Nephron progenitor cell (in vitro differentiated cells): ENCODE data around the gene ATP5F1B.

Experiments used
- DNase-seq: peaks from one replicate; pipeline ENCODE4 v3.0.0; 2021
- H3K27ac Mint-ChIP-seq: 2 replicates; pipeline ENCODE4 v1.8.0; 2021; ENCODE audit warnings: mild to moderate bottlenecking, moderate library complexity, mixed read lengths
- H3K27me3 Mint-ChIP-seq: 2 replicates; pipeline ENCODE4 v1.8.0; 2021; ENCODE audit warnings: mild to moderate bottlenecking, low read depth, mixed read lengths; ENCODE audit not compliant: poor library complexity
- H3K36me3 Mint-ChIP-seq: 2 replicates; pipeline ENCODE4 v1.8.0; 2021; ENCODE audit warnings: low read depth, mixed read lengths
- H3K4me1 Mint-ChIP-seq: 2 replicates; pipeline ENCODE4 v1.8.0; 2021; ENCODE audit warnings: mixed read lengths
- H3K4me3 Mint-ChIP-seq: 2 replicates; pipeline ENCODE4 v1.8.0; 2021; ENCODE audit warnings: mild to moderate bottlenecking, moderate library complexity, mixed read lengths
- H3K9me3 Mint-ChIP-seq: 2 replicates; pipeline ENCODE4 v1.8.0; 2021; ENCODE audit warnings: mild to moderate bottlenecking, moderate library complexity, mixed read lengths
- TF ChIP-seq, protein P1 (sequence below): fragments of 200-600 bp; sonication (generic); IDR thresholded peaks from 2 replicates; pipeline ENCODE4 v1.5.0; 2021; ENCODE audit warnings: antibody characterized with exemption

Gene ATP5F1B

DNA sequence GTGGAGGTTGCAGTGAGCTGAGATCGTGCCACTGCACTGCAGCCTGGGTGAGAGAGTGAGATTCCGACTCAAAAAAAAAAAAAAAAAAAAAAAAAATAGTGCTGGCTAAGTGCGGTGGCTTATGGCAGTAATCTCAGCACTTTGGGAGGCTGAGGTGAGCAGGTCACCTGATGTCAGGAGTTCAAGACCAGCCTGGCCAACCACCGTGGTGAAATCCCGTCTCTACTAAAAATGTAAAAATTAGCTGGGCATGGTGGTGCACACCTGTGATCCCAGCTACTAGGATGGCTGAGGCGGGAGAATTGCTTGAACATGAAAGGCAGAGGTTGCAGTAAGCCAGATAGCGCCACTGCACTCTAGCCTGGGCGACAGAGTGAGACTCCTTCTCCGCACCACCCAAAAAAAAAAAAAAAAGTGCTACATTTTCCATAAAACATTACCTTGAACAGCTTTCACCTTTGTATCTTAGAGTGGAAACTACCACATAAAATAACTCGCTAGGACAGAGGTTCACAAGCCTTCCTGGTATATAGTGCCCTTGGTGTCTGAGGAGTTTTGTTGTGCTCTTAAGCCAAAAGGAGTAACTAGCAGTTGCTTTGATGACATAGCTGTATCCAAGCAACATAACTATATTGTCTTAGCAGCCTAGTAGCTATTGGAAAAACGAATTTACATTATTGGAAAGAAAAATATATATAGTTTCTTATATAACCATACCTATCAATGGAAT is 31.2 kb upstream of the ATP5F1B start:
- H3K36me3 Mint-ChIP-seq: peaks cover 76% of the 10 kb centered on the region
- no peak overlapping the region for H3K4me3 Mint-ChIP-seq
- TF ChIP-seq, protein P1, sequence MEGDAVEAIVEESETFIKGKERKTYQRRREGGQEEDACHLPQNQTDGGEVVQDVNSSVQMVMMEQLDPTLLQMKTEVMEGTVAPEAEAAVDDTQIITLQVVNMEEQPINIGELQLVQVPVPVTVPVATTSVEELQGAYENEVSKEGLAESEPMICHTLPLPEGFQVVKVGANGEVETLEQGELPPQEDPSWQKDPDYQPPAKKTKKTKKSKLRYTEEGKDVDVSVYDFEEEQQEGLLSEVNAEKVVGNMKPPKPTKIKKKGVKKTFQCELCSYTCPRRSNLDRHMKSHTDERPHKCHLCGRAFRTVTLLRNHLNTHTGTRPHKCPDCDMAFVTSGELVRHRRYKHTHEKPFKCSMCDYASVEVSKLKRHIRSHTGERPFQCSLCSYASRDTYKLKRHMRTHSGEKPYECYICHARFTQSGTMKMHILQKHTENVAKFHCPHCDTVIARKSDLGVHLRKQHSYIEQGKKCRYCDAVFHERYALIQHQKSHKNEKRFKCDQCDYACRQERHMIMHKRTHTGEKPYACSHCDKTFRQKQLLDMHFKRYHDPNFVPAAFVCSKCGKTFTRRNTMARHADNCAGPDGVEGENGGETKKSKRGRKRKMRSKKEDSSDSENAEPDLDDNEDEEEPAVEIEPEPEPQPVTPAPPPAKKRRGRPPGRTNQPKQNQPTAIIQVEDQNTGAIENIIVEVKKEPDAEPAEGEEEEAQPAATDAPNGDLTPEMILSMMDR: no peak
- no peaks in the 10 kb centered on the region for H3K4me1 Mint-ChIP-seq
- no peaks in the 10 kb centered on the region for H3K9me3 Mint-ChIP-seq
- no peak overlapping the region for H3K27ac Mint-ChIP-seq
- DNase-seq: no peak
- no peaks in the 10 kb centered on the region for H3K27me3 Mint-ChIP-seq

GRCh38 chr12:56671608-56672007 is 25.8 kb upstream of the ATP5F1B start:
- no peaks in the 10 kb centered on the region for H3K27me3 Mint-ChIP-seq
- no peak for DNase-seq
- H3K27ac Mint-ChIP-seq: no peak overlapping the region
- no peaks in the 10 kb centered on the region for H3K9me3 Mint-ChIP-seq
- TF ChIP-seq, protein P1: no peak
- H3K4me1 Mint-ChIP-seq: no peaks in the 10 kb centered on the region
- peaks cover 77% of the 10 kb centered on the region for H3K36me3 Mint-ChIP-seq
- H3K4me3 Mint-ChIP-seq: no peak overlapping the region

DNA sequence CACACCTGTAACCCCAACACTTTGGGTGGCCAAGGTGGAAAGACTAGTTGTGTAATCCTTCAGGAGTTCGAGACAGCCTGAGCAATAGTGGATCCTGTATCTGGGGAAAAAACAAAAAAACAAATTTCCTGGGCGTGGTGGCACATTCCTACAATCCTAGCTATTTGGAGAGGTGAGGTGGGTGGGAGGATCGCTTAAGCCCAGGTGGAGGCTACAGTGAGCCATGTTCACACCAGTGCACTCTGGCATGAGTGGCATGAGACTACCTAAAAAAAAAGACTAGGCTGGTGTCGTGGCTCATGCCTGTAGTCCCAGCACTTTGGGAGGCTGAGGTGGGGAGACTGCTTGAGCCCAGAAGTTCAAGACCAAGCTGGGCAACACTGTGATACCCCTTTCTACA is 25.1 kb upstream of the ATP5F1B start:
- no peak for DNase-seq
- Mint-ChIP-seq H3K36me3 (peaks cover 77% of the 10 kb centered on the region), H3K4me1 (no peaks in the 10 kb centered on the region), H3K27me3 (no peaks in the 10 kb centered on the region), H3K27ac (no peak overlapping the region), H3K9me3 (no peaks in the 10 kb centered on the region), H3K4me3 (no peak overlapping the region)
- TF ChIP-seq, protein P1: no peak

GRCh38 chr12:56668197-56668457 is 22.3 kb upstream of the ATP5F1B start:
- H3K9me3 Mint-ChIP-seq: no peaks in the 10 kb centered on the region
- no peak overlapping the region for H3K4me3 Mint-ChIP-seq
- H3K4me1 Mint-ChIP-seq: no peaks in the 10 kb centered on the region
- no peaks in the 10 kb centered on the region for H3K27me3 Mint-ChIP-seq
- H3K36me3 Mint-ChIP-seq: peaks cover 83% of the 10 kb centered on the region
- no peak for DNase-seq
- TF ChIP-seq, protein P1: no peak
- no peak overlapping the region for H3K27ac Mint-ChIP-seq

DNA sequence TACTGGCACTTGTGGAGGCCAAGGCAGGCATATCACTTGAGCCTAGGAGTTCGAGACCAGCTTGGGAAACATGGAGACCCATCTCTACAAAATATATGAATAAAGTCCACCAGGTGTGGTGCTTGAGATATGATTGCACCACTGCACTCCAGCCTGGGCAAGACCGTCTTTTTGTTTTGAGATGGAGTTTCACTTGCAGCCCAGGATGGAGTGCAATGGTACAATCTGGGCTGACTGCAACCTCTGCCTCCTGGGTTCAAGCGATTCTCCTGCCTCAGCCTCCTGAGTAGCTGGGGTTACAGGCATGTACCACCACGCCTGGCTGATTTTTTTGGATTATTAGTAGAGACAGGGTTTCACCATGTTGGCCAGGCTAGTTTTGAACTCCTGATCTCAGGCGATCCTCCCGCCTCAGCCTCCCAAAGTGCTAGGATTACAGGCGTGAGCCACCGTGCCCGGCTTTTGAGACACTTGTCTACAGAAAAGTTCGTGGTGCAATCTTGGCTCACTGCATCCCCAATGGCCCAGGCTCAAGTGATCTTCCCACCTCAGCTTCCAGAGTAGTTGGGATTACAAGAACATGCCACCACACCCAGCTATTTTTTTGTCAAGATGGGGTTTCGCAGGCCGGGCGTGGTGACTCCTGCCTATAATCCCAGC is 16.3 kb upstream of the ATP5F1B start:
- Mint-ChIP-seq H3K4me1 (no peaks in the 10 kb centered on the region), H3K27ac (peak overlapping the region; percentile 22), H3K27me3 (no peaks in the 10 kb centered on the region), H3K36me3 (peaks cover 39% of the 10 kb centered on the region), H3K9me3 (no peaks in the 10 kb centered on the region), H3K4me3 (no peak overlapping the region)
- DNase-seq: no peak
- TF ChIP-seq, protein P1: no peak

- Mint-ChIP-seq H3K36me3 (peaks cover 37% of the 10 kb centered on the region), H3K9me3 (no peaks in the 10 kb centered on the region), H3K27me3 (no peaks in the 10 kb centered on the region), H3K4me1 (no peaks in the 10 kb centered on the region), H3K4me3 (no peak overlapping the region), H3K27ac (peak overlapping the region; percentile 22)
- TF ChIP-seq, protein P1: no peak
- no peak for DNase-seq
Observed at GRCh38 chr12:56661560-56661959, 15.8 kb upstream of the ATP5F1B start.
